Endodermal cell (in vitro differentiated cells): Measurements from ENCODE around the gene GPN1. TPM values are rescaled to one million over a fixed set of nuclear protein-coding genes. Genes with fewer than 3 reads are reported as not detected.

ENCODE experiments used
- DNase-seq: peaks from one replicate; pipeline ENCODE4 v3.0.0-alpha.2; 2017
- H3K27ac ChIP-seq: 2 replicates; pipeline ENCODE4 v1.5.1; 2013; ENCODE audit warnings: mild to moderate bottlenecking, low read depth, low read length, moderate library complexity
- H3K27me3 ChIP-seq: 2 replicates; pipeline ENCODE4 v1.6.1; 2013; ENCODE audit warnings: mild to moderate bottlenecking, low read length, moderate library complexity; ENCODE audit not compliant: insufficient read depth, control insufficient read depth, poor library complexity, severe bottlenecking
- H3K36me3 ChIP-seq: 2 replicates; pipeline ENCODE4 v1.7.0; 2013; ENCODE audit warnings: mild to moderate bottlenecking, low read length, moderate library complexity; ENCODE audit not compliant: control insufficient read depth, insufficient read depth
- H3K4me1 ChIP-seq: one replicate; pipeline ENCODE4 v1.7.0; 2013; ENCODE audit warnings: low read length; ENCODE audit not compliant: control insufficient read depth, insufficient read depth
- H3K4me3 ChIP-seq: 2 replicates; pipeline ENCODE4 v1.5.1; 2013; ENCODE audit warnings: mild to moderate bottlenecking, low read length, moderate library complexity
- H3K9ac ChIP-seq: 2 replicates; pipeline ENCODE4 v1.6.1; 2013; ENCODE audit warnings: mild to moderate bottlenecking, low read length, moderate library complexity; ENCODE audit not compliant: poor library complexity, severe bottlenecking; ENCODE audit errors: extremely low read depth
- H3K9me3 ChIP-seq: 2 replicates; pipeline ENCODE4 v1.6.1; 2013; ENCODE audit warnings: mild to moderate bottlenecking, low read length, moderate library complexity; ENCODE audit not compliant: control insufficient read depth
- H3K27ac Mint-ChIP-seq: 2 replicates; pipeline ENCODE4 v1.8.0; 2020; ENCODE audit warnings: mixed read lengths
- H3K27me3 Mint-ChIP-seq: 2 replicates; pipeline ENCODE4 v1.8.0; 2021; ENCODE audit warnings: mild to moderate bottlenecking, mixed read lengths; ENCODE audit not compliant: insufficient read depth
- H3K36me3 Mint-ChIP-seq: 2 replicates; pipeline ENCODE4 v1.8.0; 2020; ENCODE audit warnings: low read depth, mixed read lengths
- H3K4me1 Mint-ChIP-seq: 2 replicates; pipeline ENCODE4 v1.8.0; 2020; ENCODE audit warnings: mixed read lengths
- H3K4me3 Mint-ChIP-seq: 2 replicates; pipeline ENCODE4 v1.8.0; 2020; ENCODE audit warnings: mild to moderate bottlenecking, moderate library complexity, mixed read lengths
- H3K9me3 Mint-ChIP-seq: 2 replicates; pipeline ENCODE4 v1.8.0; 2020; ENCODE audit warnings: mild to moderate bottlenecking, mixed read lengths
- CTCF ChIP-seq: fragments of 200-600 bp; sonication (generic); conservative IDR thresholded peaks from 2 replicates; pipeline ENCODE4 v1.5.0; 2021; ENCODE audit warnings: antibody characterized with exemption, mild to moderate bottlenecking
- WGBS, 2 experiments: methylation state at CpG; one replicate each; pipeline versions ENCODE4 v1.1.5 to v1.1.7; 2013; ENCODE audit warnings: missing lambda C conversion rate in 2 of 2, mixed read lengths in 1 of 2; ENCODE audit not compliant: insufficient coverage in 1 of 2, insufficient read length in 1 of 2; 5-methylcytosine and 5-hydroxymethylcytosine counted together
- total RNA-seq, 2 donors: library from RNA; stranded (reverse); fragmentation: NEBNext Ultra II Directional in 1 of 2; extraction: Animal tissue kit (Norgen Biotek cat#: 25700) in 1 of 2; gene quantifications; 2 replicates in 1 of 2; 3 replicates in 1 of 2; pipeline ENCODE4 v1.2.1, GENCODE V29; 2021

GPN1 gene
- total RNA-seq, 2 donors from 2014 or later: 49.6 to 51.5 TPM

DNA sequence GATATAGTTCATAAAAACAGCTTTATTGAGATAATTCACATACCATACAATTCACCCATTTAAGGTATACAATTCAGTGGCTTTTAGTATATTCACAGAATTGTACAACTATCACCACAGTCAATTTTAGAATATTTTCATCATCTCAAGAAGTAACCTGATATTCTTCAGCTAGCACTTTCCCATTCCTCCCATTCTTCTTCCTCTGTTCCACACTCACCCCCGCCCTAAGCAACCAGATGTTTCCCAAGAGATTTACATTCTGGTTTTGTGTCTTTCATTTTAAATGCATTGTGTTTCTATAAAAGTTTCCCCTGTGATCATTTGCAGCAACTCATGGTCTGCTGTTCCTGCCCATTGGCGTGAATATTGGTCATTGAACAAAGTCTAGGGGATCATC lies 5.4 kb downstream of the GPN1 start:
- Mint-ChIP-seq H3K27ac (no peak overlapping the region), H3K4me1 (peaks cover 6% of the 10 kb centered on the region), H3K27me3 (no peaks in the 10 kb centered on the region), H3K9me3 (no peaks in the 10 kb centered on the region), H3K4me3 (no peak overlapping the region), H3K36me3 (peaks cover 58% of the 10 kb centered on the region)
- DNase-seq: no peak
- Histone ChIP-seq H3K36me3 (peaks cover 83% of the 10 kb centered on the region), H3K9ac (no peak overlapping the region), H3K4me3 (no peak overlapping the region), H3K4me1 (no peaks in the 10 kb centered on the region), H3K27me3 (no peaks in the 10 kb centered on the region), H3K9me3 (no peaks in the 10 kb centered on the region), H3K27ac (no peak overlapping the region)
- TF ChIP-seq CTCF: no peak
- WGBS, 2 experiments: 83 to 94% methylated on average over 1 to 2 of the region's 2 CpGs

GRCh38 chr2:27636766-27637165 lies 7.9 kb downstream of the GPN1 start:
- Mint-ChIP-seq H3K36me3 (peaks cover 63% of the 10 kb centered on the region), H3K4me3 (no peak overlapping the region), H3K27ac (no peak overlapping the region), H3K4me1 (peaks cover 5% of the 10 kb centered on the region), H3K27me3 (no peaks in the 10 kb centered on the region), H3K9me3 (no peaks in the 10 kb centered on the region)
- TF ChIP-seq CTCF: no peak
- H3K9me3 ChIP-seq: no peaks in the 10 kb centered on the region
- no peaks in the 10 kb centered on the region for H3K4me1 ChIP-seq
- no peak overlapping the region for H3K9ac ChIP-seq
- WGBS, 2 experiments: 82 to 93% methylated on average over 3 to 5 of the region's 5 CpGs
- H3K27me3 ChIP-seq: no peaks in the 10 kb centered on the region
- no peak for DNase-seq
- H3K36me3 ChIP-seq: peaks cover 93% of the 10 kb centered on the region
- H3K27ac ChIP-seq: no peak overlapping the region
- H3K4me3 ChIP-seq: no peak overlapping the region

- Histone ChIP-seq H3K27ac (no peak overlapping the region), H3K4me3 (no peak overlapping the region), H3K36me3 (peaks cover 86% of the 10 kb centered on the region), H3K27me3 (no peaks in the 10 kb centered on the region), H3K4me1 (no peaks in the 10 kb centered on the region), H3K9me3 (no peaks in the 10 kb centered on the region), H3K9ac (no peak overlapping the region)
- no peak for DNase-seq
- Mint-ChIP-seq H3K27ac (no peak overlapping the region), H3K27me3 (no peaks in the 10 kb centered on the region), H3K36me3 (peaks cover 58% of the 10 kb centered on the region), H3K4me1 (peaks cover 5% of the 10 kb centered on the region), H3K4me3 (no peak overlapping the region), H3K9me3 (no peaks in the 10 kb centered on the region)
- WGBS, 2 experiments: 95 to 100% methylated on average over 1 to 3 of the region's 3 CpGs
- TF ChIP-seq CTCF: no peak
Observed at GRCh38 chr2:27638037-27638637, 9.3 kb downstream of the GPN1 start.
